ENCODE data around the gene HDAC9.
"Not testable (repeated sequence)": the region's sequence is repeated elsewhere in the genome, so short reads cannot be mapped to it uniquely, and the experiment has no call there.

The HDAC9 gene

GRCh38 chr7:19017374-19017773 lies 521.8 kb downstream of the HDAC9 start:
- DNase-seq (ENCODE audit: low spot score), result no peak

DNA sequence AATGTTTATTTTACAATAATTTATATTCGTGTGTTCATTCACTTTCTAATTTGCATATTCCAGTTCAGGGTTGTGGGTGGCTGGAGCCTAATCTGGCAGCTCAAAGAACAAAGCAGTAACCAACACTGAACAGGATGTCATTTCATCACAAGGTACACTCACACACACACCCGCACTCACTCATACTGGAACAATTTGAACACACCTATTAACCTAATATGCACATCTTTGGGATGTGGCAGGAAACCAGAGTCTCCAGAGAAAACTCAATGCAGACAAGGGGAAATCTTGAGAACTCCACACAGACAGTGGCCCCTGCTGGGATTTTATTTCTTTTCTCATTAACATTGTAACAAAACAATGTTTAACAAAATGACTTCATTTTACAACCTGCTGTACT lies 524.5 kb downstream of the HDAC9 start:
- TF ChIP-seq CTCF (IDR thresholded peaks at IDR 0.05; ENCODE audit: extremely low read depth, missing control alignments), result no peak
- DNase-seq (ENCODE audit: low spot score), result no peak

More at GRCh38 chr7:19017374-19017773, 521.8 kb downstream of the HDAC9 start:
- no peak for TF ChIP-seq CTCF (IDR thresholded peaks at IDR 0.05; ENCODE audit: extremely low read depth, missing control alignments)

- no peak for TF ChIP-seq CTCF (IDR thresholded peaks at IDR 0.05; ENCODE audit: extremely low read depth, missing control alignments)
- no peak for DNase-seq (ENCODE audit: low spot score)
Measured at GRCh38 chr7:19020711-19021110, 525.2 kb downstream of the HDAC9 start.

GRCh38 chr7:19023477-19023876 lies 527.9 kb downstream of the HDAC9 start:
- no peak for DNase-seq (ENCODE audit: low spot score)
- TF ChIP-seq CTCF (IDR thresholded peaks at IDR 0.05; ENCODE audit: extremely low read depth, missing control alignments), result no peak

GRCh38 chr7:19024261-19024660 lies 528.7 kb downstream of the HDAC9 start:
- TF ChIP-seq CTCF (IDR thresholded peaks at IDR 0.05; ENCODE audit: extremely low read depth, missing control alignments), result no peak
- DNase-seq (ENCODE audit: low spot score), result no peak

DNA sequence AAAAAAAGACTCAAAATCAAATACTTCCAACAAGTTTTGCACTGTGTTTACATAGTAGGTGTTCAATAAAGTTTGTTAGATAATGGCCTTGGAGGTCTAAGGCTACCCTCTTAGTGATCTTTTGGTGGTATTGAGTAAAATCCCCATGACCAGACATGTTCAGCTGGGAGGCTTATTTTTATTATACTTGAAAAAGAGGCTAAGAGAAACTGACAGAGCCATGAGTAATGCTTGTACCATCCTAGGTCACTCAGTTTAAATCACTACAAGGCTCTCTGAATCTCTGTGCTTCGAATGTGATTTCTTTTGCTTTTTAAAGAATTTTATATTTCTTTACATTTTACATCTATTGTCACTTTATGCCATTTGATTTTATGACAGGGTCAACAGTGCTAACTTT lies 531.3 kb downstream of the HDAC9 start:
- DNase-seq (ENCODE audit: low spot score), result no peak
- TF ChIP-seq CTCF (IDR thresholded peaks at IDR 0.05; ENCODE audit: extremely low read depth, missing control alignments), result no peak

DNA sequence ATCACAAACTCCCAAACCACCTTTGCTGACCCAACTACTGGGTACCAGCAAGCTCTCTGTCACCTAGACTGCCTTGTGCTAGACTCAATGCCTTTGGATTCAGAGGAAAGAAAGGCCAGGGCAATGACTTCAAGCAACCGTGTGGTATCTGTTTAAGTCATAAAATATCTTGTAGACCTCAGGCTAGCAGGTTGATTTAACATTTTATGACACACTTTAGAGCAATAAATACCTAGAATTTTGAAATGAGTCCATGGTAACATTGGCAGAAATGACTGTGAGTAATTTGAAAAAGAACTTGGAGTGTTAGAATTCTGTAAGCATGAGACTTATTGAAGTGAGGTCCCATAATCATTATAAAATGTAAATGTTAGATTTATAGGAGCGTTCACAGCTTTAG lies 534.7 kb downstream of the HDAC9 start:
- no peak for TF ChIP-seq CTCF (IDR thresholded peaks at IDR 0.05; ENCODE audit: extremely low read depth, missing control alignments)
- no peak for DNase-seq (ENCODE audit: low spot score)

GRCh38 chr7:19032942-19033341 lies 537.4 kb downstream of the HDAC9 start:
- not testable (repeated sequence) for DNase-seq (ENCODE audit: low spot score)
